ENCODE results near the gene VPS13D. TPM values are rescaled to one million over a fixed set of nuclear protein-coding genes. Genes with fewer than 3 reads are reported as not detected.

The VPS13D gene
- polyA plus RNA-seq, 1 experiment: 22.3 TPM

DNA sequence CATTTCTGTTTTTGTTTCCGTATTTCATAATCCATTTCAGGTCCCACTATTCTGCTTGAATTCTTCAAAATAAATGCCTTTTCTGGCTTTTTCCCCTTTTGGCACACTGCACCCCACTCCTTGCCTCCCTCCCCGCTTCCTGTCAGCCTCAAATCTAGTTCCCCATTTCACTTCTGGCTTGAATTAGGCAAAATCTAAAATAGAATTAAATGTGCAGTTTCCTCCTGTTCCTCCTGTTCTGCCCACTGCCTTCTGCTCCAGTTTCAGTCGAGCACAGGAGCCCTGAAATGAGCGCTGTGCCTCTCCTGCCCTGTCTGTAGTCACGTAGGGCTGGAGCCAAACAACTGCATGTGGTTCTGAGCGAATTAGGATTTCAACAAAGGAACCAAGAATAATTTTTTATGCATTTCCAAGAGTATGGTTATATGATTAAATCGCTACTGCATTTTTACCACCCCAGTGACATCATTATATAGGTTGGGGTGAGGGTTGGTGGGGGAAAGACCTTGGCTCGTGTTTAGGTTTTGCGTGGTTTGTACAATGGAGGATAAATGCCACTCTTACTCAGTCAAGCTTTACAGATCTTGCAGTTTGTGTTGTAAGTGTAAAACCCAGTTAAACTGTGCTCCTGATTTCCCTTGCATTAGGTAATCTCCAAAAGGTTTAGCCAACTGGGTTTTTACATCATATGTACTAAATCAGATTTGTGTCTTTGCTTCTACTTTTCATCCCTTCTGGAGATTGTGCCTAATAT lies 114.9 kb downstream of the VPS13D start:
- TF ChIP-seq, protein P1, sequence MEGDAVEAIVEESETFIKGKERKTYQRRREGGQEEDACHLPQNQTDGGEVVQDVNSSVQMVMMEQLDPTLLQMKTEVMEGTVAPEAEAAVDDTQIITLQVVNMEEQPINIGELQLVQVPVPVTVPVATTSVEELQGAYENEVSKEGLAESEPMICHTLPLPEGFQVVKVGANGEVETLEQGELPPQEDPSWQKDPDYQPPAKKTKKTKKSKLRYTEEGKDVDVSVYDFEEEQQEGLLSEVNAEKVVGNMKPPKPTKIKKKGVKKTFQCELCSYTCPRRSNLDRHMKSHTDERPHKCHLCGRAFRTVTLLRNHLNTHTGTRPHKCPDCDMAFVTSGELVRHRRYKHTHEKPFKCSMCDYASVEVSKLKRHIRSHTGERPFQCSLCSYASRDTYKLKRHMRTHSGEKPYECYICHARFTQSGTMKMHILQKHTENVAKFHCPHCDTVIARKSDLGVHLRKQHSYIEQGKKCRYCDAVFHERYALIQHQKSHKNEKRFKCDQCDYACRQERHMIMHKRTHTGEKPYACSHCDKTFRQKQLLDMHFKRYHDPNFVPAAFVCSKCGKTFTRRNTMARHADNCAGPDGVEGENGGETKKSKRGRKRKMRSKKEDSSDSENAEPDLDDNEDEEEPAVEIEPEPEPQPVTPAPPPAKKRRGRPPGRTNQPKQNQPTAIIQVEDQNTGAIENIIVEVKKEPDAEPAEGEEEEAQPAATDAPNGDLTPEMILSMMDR (IDR thresholded peaks at IDR 0.05; ENCODE audit: insufficient read depth, low read depth, low read length): no peak
- ChIA-PET POLR2A (no interaction called here), CTCF (interaction anchor here (0.6 to 1.2 kb wide), 3 partner anchors 8 to 107 kb away, joined by 3 to 5 read pairs (median 4); no protein-coding TSS in a partner anchor)
- Histone ChIP-seq H3K36me3 (ENCODE audit: control insufficient read depth, insufficient read depth, low read length) (peaks cover 5% of the 10 kb centered on the region), H3K27me3 (ENCODE audit: control insufficient read depth, insufficient read depth, low read length) (no peaks in the 10 kb centered on the region), H3K4me3 (ENCODE audit: low read depth, low read length) (no peak overlapping the region)
- no peak for DNase-seq (ENCODE audit: low read depth)

DNA sequence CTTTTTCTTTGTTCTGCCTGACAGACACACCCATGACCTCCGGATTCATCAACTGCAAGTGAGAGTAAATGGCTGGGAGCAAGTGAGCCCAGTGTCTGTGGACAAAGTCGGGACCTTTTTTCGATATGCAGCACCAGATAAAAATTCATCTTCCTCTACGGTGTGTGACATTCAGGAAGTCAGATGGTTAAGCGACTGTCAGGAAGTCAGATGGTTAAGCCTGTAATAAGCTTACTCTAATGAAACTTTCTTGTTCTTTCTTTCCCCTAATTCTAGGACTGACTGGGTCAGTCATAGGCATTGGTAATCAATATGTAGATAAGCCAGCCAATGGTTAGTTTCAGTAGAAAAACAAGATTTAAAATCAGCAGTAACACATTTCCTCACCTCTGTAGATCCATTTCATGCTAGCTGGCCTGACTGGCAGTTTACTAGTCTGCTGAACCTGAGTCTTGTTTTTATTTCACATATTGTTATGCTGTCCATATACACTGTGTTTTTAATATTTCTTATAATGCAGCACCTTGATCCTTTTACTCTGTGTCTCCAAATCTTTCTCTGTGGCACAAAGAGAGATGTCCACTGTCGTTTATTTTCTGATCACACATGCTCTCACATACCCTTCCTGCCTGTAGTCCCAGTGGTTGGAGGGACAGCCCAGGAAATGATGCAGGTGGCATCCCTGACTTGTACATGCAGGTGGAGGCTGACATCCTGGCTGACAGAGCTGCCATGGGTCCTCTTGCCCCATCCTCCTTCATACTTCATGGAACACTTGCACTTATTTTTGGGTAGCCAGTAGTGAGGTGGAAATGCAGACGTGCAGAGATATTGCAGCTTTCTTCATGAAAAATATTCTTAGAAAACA lies 115.8 kb downstream of the VPS13D start:
- POLR2A ChIA-PET: no interaction called here

DNA sequence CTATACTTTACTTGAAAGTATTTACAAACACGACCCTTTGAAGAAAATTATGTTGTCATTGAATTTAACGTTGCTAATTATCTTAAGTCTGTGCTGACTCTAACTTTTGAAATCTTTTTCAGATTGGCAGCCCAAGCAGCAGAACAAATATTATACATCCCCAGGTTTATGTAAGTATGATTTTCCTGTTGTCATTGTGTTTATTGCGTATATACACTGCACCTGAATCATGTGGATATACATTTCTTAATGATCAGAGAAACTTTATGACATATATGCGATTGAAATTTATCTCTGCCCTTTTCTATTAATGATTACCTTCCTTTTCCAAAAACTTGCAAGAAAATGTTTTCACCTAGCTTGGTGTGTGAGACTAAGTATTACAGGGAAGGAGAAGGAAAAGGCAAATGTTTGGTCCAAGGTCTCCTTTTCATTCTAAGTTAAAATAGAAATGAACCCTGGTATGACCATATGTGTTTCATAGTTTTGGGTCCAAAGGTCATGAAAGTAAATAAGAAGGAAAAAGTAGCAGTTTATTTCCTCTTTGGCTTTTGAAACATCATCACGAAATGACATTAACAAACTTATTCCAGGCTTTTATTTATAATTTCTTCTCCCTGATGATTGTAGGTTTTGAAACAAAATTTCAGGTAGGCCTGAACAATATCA lies 116.8 kb downstream of the VPS13D start:
- ChIA-PET CTCF (no interaction called here), POLR2A (no interaction called here)
- peaks cover 5% of the 10 kb centered on the region for H3K36me3 ChIP-seq (ENCODE audit: control insufficient read depth, insufficient read depth, low read length)
- no peak overlapping the region for H3K4me3 ChIP-seq (ENCODE audit: low read depth, low read length)
- TF ChIP-seq, protein P1 (IDR thresholded peaks at IDR 0.05; ENCODE audit: insufficient read depth, low read depth, low read length): no peak
- DNase-seq (ENCODE audit: low read depth): no peak
- H3K27me3 ChIP-seq (ENCODE audit: control insufficient read depth, insufficient read depth, low read length): no peaks in the 10 kb centered on the region

More for the DNA sequence above, 115.8 kb downstream of the VPS13D start:
- peaks cover 5% of the 10 kb centered on the region for H3K36me3 ChIP-seq (ENCODE audit: control insufficient read depth, insufficient read depth, low read length)
- H3K27me3 ChIP-seq (ENCODE audit: control insufficient read depth, insufficient read depth, low read length): no peaks in the 10 kb centered on the region
- TF ChIP-seq, protein P1 (IDR thresholded peaks at IDR 0.05; ENCODE audit: insufficient read depth, low read depth, low read length): no peak
- no peak for DNase-seq (ENCODE audit: low read depth)
- CTCF ChIA-PET: interaction anchor here (1.1 kb wide), 1 partner anchor 9 kb away, joined by 3 read pairs; no protein-coding TSS in a partner anchor
- no peak overlapping the region for H3K4me3 ChIP-seq (ENCODE audit: low read depth, low read length)

DNA sequence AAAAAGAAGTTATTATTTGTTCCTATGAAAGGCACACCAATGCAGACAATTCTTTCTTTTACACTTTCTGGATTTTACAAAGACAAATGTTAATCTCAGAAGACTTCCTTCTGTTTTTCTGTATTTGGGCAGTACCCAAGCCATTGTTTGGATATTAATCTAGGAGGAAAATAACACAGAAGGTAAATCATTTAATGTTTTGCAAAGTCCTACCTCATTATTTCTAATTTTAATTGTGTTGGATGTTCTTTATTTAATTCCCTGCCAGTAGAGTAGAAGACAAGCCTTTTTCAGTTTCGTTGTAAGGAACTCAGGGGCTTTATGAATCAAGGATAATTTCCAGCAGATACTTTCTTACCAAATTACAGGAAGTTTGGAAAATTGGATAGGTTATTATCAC lies 118.3 kb downstream of the VPS13D start:
- Histone ChIP-seq H3K36me3 (ENCODE audit: control insufficient read depth, insufficient read depth, low read length) (peaks cover 5% of the 10 kb centered on the region), H3K27me3 (ENCODE audit: control insufficient read depth, insufficient read depth, low read length) (no peaks in the 10 kb centered on the region), H3K4me3 (ENCODE audit: low read depth, low read length) (no peak overlapping the region)
- ChIA-PET CTCF (no interaction called here), POLR2A (no interaction called here)
- TF ChIP-seq, protein P1 (IDR thresholded peaks at IDR 0.05; ENCODE audit: insufficient read depth, low read depth, low read length): no peak
- no peak for DNase-seq (ENCODE audit: low read depth)

DNA sequence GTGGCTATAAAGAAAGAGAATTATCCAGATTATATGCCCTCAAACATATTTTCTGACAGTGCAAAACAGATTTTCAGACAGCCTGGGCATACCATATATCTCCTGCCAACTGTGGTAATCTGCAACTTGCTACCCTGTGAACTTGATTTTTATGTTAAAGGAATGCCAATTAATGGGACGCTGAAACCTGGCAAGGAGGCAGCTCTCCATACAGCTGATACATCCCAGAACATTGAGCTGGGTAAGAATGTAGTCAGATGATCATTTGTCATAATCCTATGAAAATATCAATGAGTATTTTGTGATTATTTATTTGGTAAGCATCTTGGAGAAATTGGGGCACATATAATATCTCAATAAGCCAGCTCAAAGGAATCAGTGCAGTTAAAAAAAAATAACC lies 124.2 kb downstream of the VPS13D start:
- DNase-seq (ENCODE audit: low read depth): no peak
- ChIA-PET CTCF (interaction anchor here (0.8 kb wide), 1 partner anchor 312 kb away, joined by 3 read pairs; no protein-coding TSS in a partner anchor), POLR2A (no interaction called here)
- TF ChIP-seq, protein P1 (IDR thresholded peaks at IDR 0.05; ENCODE audit: insufficient read depth, low read depth, low read length): no peak
- Histone ChIP-seq H3K27me3 (ENCODE audit: control insufficient read depth, insufficient read depth, low read length) (no peaks in the 10 kb centered on the region), H3K4me3 (ENCODE audit: low read depth, low read length) (no peak overlapping the region), H3K36me3 (ENCODE audit: control insufficient read depth, insufficient read depth, low read length) (peaks cover 4% of the 10 kb centered on the region)
